ENCODE results near the gene C2orf80.

DNA sequence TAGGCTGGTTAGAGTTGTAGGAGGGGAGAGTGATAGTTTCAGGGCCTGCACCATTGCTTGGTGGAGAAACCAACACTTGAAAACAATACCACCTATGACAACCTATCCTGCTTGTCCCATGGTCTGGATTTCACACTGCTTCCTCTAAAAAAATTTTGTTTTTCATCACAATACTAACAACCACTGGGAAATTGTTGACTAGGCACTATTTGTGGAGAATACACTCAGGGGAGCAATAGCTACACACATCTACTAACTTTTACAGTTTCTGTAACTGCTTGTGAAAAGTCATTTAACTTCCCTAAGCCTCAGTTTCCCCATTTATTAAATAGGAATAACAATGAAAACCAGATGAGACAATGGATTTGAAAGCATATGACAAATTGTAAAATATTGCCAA lies 39.7 kb downstream of the C2orf80 start:
- no peak for TF ChIP-seq EZH2phosphoT487 (IDR thresholded peaks at IDR 0.05; ENCODE audit: insufficient read depth, low read depth)
- no peak for TF ChIP-seq EZH2 (IDR thresholded peaks at IDR 0.05; ENCODE audit: insufficient read depth, poor library complexity, severe bottlenecking)
